CD4-positive, alpha-beta T cell (primary cell): ENCODE measurements around the gene DUSP11. TPM values are rescaled to one million over a fixed set of nuclear protein-coding genes. Genes with fewer than 3 reads are reported as not detected.
A peak's percentile ranks its signal among the peaks of the same experiment; 100 is the strongest.

ENCODE experiments used
- ATAC-seq: fragments of 200-7000 bp; cut with Tn5 transposase; one replicate; pipeline ENCODE4 v1.10.0; 2022; ENCODE audit warnings: mild to moderate bottlenecking; ENCODE audit not compliant: poor library complexity
- CTCF ChIA-PET: fragments of 350-600 bp; sonication (Branson Sonifier 250); formaldehyde crosslinking; loops from one replicate; lab custom pipeline; 2021; ENCODE audit warnings: antibody characterized with exemption, inconsistent platforms; lab: Charles Lee
- POLR2A ChIA-PET: fragments of 350-600 bp; sonication (Branson Sonifier 250); formaldehyde crosslinking; loops from one replicate; lab custom pipeline; 2021; ENCODE audit warnings: antibody characterized with exemption, inconsistent platforms; lab: Charles Lee
- DNase-seq, 14 experiments: peaks; one replicate each; pipeline ENCODE4 v3.0.0-alpha.2; 2013 to 2020; ENCODE audit warnings: mixed read lengths in 2 of 14
- H3K27ac ChIP-seq, 2 donors: one replicate each; pipeline versions ENCODE4 v1.5.1 to v1.7.0; 2013; ENCODE audit warnings: low read length in 2 of 2, low read depth in 1 of 2, mild to moderate bottlenecking in 1 of 2
- H3K27me3 ChIP-seq, 2 experiments: 1 replicate in 1 of 2; 2 replicates in 1 of 2; pipeline versions ENCODE4 v1.6.1 to v1.7.0; 2013; ENCODE audit warnings: low read length in 2 of 2, control low read depth in 1 of 2, mild to moderate bottlenecking in 1 of 2, moderate library complexity in 1 of 2; ENCODE audit not compliant: insufficient read depth in 2 of 2, control insufficient read depth in 1 of 2
- H3K36me3 ChIP-seq: one replicate; pipeline ENCODE4 v1.6.1; 2013; ENCODE audit warnings: low read length, control low read depth; ENCODE audit not compliant: insufficient read depth
- H3K4me1 ChIP-seq: one replicate; pipeline ENCODE4 v1.6.1; 2013; ENCODE audit warnings: low read length, control low read depth; ENCODE audit not compliant: insufficient read depth
- H3K4me3 ChIP-seq: one replicate; pipeline ENCODE4 v1.5.1; 2013; ENCODE audit warnings: mild to moderate bottlenecking, low read length, moderate library complexity
- H3K9me3 ChIP-seq, 2 experiments: 1 replicate in 1 of 2; 2 replicates in 1 of 2; pipeline versions ENCODE4 v1.6.1 to v1.7.0; 2013; ENCODE audit warnings: low read length in 2 of 2, mild to moderate bottlenecking in 2 of 2, control low read depth in 1 of 2, moderate library complexity in 1 of 2; ENCODE audit not compliant: control insufficient read depth in 1 of 2, insufficient read depth in 1 of 2
- H3K27ac Mint-ChIP-seq: one replicate; pipeline ENCODE4 v1.8.0; 2020; ENCODE audit warnings: mixed read lengths
- H3K27me3 Mint-ChIP-seq: one replicate; pipeline ENCODE4 v1.8.0; 2021; ENCODE audit warnings: mixed read lengths
- H3K36me3 Mint-ChIP-seq: one replicate; pipeline ENCODE4 v1.8.0; 2021; ENCODE audit warnings: low read depth, mixed read lengths
- H3K4me1 Mint-ChIP-seq: one replicate; pipeline ENCODE4 v1.8.0; 2021; ENCODE audit warnings: low read depth, mixed read lengths
- H3K4me3 Mint-ChIP-seq: one replicate; pipeline ENCODE4 v1.8.0; 2020; ENCODE audit warnings: mild to moderate bottlenecking, mixed read lengths
- H3K9me3 Mint-ChIP-seq: one replicate; pipeline ENCODE4 v1.8.0; 2020; ENCODE audit warnings: mixed read lengths
- intact Hi-C, 2 experiments: fragments of 100-400 bp; cut with DNase I in 1 of 2; cut with micrococcal nuclease in 1 of 2; formaldehyde crosslinking; loops; one replicate each; pipeline versions ENCODE4 v1.15.1 to v1.9.0; 2023 to 2025; cut with DNase I, micrococcal nuclease
- total RNA-seq, 174 experiments: library from RNA in 2 of 174; stranded (reverse) in 2 of 174; gene quantifications; one replicate each; pipeline ENCODE4 v1.2.3 and lab custom pipeline; 2021 to 2026
- TF ChIP-seq, protein P1 (sequence below): fragments of 200-600 bp; IDR thresholded peaks from one replicate; pipeline ENCODE4 v1.8.0; 2022; ENCODE audit warnings: antibody characterized with exemption, mild to moderate bottlenecking

Gene DUSP11
- total RNA-seq, 2 experiments from 2014 or later: 57.1 to 61.5 TPM

- H3K36me3 Mint-ChIP-seq: peaks cover 78% of the 10 kb centered on the region
- no peak for ATAC-seq
- H3K27ac Mint-ChIP-seq: no peak overlapping the region
- H3K9me3 ChIP-seq: no peaks in the 10 kb centered on the region
- TF ChIP-seq, protein P1, sequence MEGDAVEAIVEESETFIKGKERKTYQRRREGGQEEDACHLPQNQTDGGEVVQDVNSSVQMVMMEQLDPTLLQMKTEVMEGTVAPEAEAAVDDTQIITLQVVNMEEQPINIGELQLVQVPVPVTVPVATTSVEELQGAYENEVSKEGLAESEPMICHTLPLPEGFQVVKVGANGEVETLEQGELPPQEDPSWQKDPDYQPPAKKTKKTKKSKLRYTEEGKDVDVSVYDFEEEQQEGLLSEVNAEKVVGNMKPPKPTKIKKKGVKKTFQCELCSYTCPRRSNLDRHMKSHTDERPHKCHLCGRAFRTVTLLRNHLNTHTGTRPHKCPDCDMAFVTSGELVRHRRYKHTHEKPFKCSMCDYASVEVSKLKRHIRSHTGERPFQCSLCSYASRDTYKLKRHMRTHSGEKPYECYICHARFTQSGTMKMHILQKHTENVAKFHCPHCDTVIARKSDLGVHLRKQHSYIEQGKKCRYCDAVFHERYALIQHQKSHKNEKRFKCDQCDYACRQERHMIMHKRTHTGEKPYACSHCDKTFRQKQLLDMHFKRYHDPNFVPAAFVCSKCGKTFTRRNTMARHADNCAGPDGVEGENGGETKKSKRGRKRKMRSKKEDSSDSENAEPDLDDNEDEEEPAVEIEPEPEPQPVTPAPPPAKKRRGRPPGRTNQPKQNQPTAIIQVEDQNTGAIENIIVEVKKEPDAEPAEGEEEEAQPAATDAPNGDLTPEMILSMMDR: no peak
- DNase-seq: no peak
- H3K36me3 ChIP-seq: peaks cover 46% of the 10 kb centered on the region
- intact Hi-C loops: no loop called here
- no peaks in the 10 kb centered on the region for H3K27me3 Mint-ChIP-seq
- CTCF ChIA-PET: no interaction called here
- POLR2A ChIA-PET: interaction anchor here (1.2 kb wide), 1 partner anchor 9 kb away, joined by 3 read pairs; the partner anchor contains the start of gene TPRKB
- no peaks in the 10 kb centered on the region for H3K9me3 Mint-ChIP-seq
- no peaks in the 10 kb centered on the region for H3K27me3 ChIP-seq
- H3K4me3 ChIP-seq: no peak overlapping the region
- H3K27ac ChIP-seq: no peak overlapping the region
- H3K4me3 Mint-ChIP-seq: no peak overlapping the region
- no peaks in the 10 kb centered on the region for H3K4me1 Mint-ChIP-seq
- no peaks in the 10 kb centered on the region for H3K4me1 ChIP-seq
Observed at GRCh38 chr2:73746015-73746876, 33.7 kb downstream of the DUSP11 start.

GRCh38 chr2:73740767-73741166 is 39.1 kb downstream of the DUSP11 start:
- intact Hi-C loops: no loop called here

DNA sequence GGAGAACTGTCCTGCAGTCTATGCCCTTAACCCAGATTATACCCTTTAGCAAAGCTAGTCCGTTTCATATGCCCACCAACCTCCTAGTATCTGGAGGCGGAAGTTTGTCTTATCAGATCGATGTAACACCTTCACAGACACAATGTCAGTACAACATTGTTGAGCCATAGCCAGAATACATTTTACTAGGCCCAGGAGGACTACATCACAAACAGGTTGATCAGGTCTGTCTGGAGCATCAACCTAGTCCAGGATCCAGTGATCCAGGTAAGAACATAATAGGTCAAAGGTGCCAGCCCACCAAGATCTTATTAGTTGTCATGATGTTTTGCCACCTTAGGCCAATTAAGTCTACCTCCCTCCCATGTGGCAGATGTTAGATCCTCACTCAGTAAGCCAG is 40.8 kb downstream of the DUSP11 start:
- Histone ChIP-seq H3K9me3 (peaks cover 0 to 3% of the 10 kb centered on the region in 2 experiments), H3K4me1 (peaks cover 15% of the 10 kb centered on the region), H3K4me3 (no peak overlapping the region), H3K27ac (no peak overlapping the region), H3K27me3 (no peaks in the 10 kb centered on the region), H3K36me3 (peaks cover 9% of the 10 kb centered on the region)
- no peaks in the 10 kb centered on the region for H3K9me3 Mint-ChIP-seq
- no peak for ATAC-seq
- no peak overlapping the region for H3K27ac Mint-ChIP-seq
- H3K4me3 Mint-ChIP-seq: peak overlapping the region; percentile 58
- ChIA-PET CTCF (no interaction called here), POLR2A (interaction anchor here (2.8 kb wide), 1 partner anchor 719 kb away, joined by 16 read pairs; the partner anchor contains the start of gene WBP1)
- peaks cover 37% of the 10 kb centered on the region for H3K36me3 Mint-ChIP-seq
- DNase-seq: no peak
- H3K27me3 Mint-ChIP-seq: no peaks in the 10 kb centered on the region
- TF ChIP-seq, protein P1: no peak
- intact Hi-C loops: loop anchor here (2.0 to 10.0 kb wide), 9 partner anchors 188 to 1906 kb away; partner anchors contain the start of genes ALMS1 (in 1 of the 2), CCT7 (in 1 of the 2), DGUOK (in 1 of the 2) and FBXO41 (in 1 of the 2)
- peaks cover 20% of the 10 kb centered on the region for H3K4me1 Mint-ChIP-seq

More at GRCh38 chr2:73740767-73741166, 39.1 kb downstream of the DUSP11 start:
- Mint-ChIP-seq H3K4me3 (no peak overlapping the region), H3K36me3 (peaks cover 49% of the 10 kb centered on the region), H3K9me3 (no peaks in the 10 kb centered on the region), H3K4me1 (peaks cover 20% of the 10 kb centered on the region), H3K27ac (no peak overlapping the region), H3K27me3 (no peaks in the 10 kb centered on the region)
- H3K27ac ChIP-seq: no peak overlapping the region
- peaks cover 15% of the 10 kb centered on the region for H3K4me1 ChIP-seq
- TF ChIP-seq, protein P1: no peak
- peaks cover 21% of the 10 kb centered on the region for H3K36me3 ChIP-seq
- ATAC-seq: no peak
- H3K4me3 ChIP-seq: no peak overlapping the region
- no peaks in the 10 kb centered on the region for H3K27me3 ChIP-seq
- peaks cover 0 to 3% of the 10 kb centered on the region in 2 experiments for H3K9me3 ChIP-seq
- DNase-seq: no peak
- ChIA-PET CTCF (no interaction called here), POLR2A (no interaction called here)
